Endothelial cell (in vitro differentiated cells): ENCODE measurements around the gene FARS2. TPM values are rescaled to one million over a fixed set of nuclear protein-coding genes. Genes with fewer than 3 reads are reported as not detected.

ENCODE experiments used
- DNase-seq: peaks from one replicate; pipeline ENCODE4 v3.0.0; 2021; ENCODE audit warnings: low spot score
- H3K27ac Mint-ChIP-seq: one replicate; pipeline ENCODE4 v1.8.0; 2021; ENCODE audit warnings: mixed read lengths, inconsistent platforms; ENCODE audit not compliant: unreplicated experiment
- H3K27me3 Mint-ChIP-seq: one replicate; pipeline ENCODE4 v1.8.0; 2021; ENCODE audit warnings: mild to moderate bottlenecking, moderate library complexity, mixed read lengths, inconsistent platforms; ENCODE audit not compliant: unreplicated experiment
- H3K36me3 Mint-ChIP-seq: one replicate; pipeline ENCODE4 v1.8.0; 2021; ENCODE audit warnings: mild to moderate bottlenecking, low read depth, mixed read lengths, inconsistent platforms; ENCODE audit not compliant: unreplicated experiment
- H3K4me1 Mint-ChIP-seq: one replicate; pipeline ENCODE4 v1.8.0; 2021; ENCODE audit warnings: mild to moderate bottlenecking, mixed read lengths, inconsistent platforms; ENCODE audit not compliant: unreplicated experiment
- H3K4me3 Mint-ChIP-seq: one replicate; pipeline ENCODE4 v1.8.0; 2021; ENCODE audit warnings: mild to moderate bottlenecking, mixed read lengths, inconsistent platforms; ENCODE audit not compliant: unreplicated experiment
- H3K9me3 Mint-ChIP-seq: one replicate; pipeline ENCODE4 v1.8.0; 2021; ENCODE audit warnings: mixed read lengths, inconsistent platforms; ENCODE audit not compliant: unreplicated experiment
- CTCF ChIP-seq: fragments of 200-600 bp; sonication (generic); IDR thresholded peaks from one replicate; pipeline ENCODE4 v1.5.0; 2021; ENCODE audit warnings: antibody characterized with exemption; ENCODE audit not compliant: unreplicated experiment
- total RNA-seq: library from RNA; stranded (reverse); fragmentation: NEBNext Ultra II Directional; extraction: Animal tissue kit (Norgen Biotek cat#: 25700); gene quantifications from one replicate; pipeline ENCODE4 v1.2.1, GENCODE V29; 2021; ENCODE audit not compliant: unreplicated experiment

Gene FARS2
- total RNA-seq, 1 donor from 2014 or later: 17.8 TPM

- DNase-seq: no peak
- H3K4me3 Mint-ChIP-seq: no peak overlapping the region
- H3K9me3 Mint-ChIP-seq: no peaks in the 10 kb centered on the region
- no peak overlapping the region for H3K27ac Mint-ChIP-seq
- peaks cover 5% of the 10 kb centered on the region for H3K27me3 Mint-ChIP-seq
- H3K4me1 Mint-ChIP-seq: peaks cover 2% of the 10 kb centered on the region
- TF ChIP-seq CTCF: no peak
- no peaks in the 10 kb centered on the region for H3K36me3 Mint-ChIP-seq
Observed at GRCh38 chr6:5705252-5705651, 443.9 kb downstream of the FARS2 start.

GRCh38 chr6:5706124-5707033 lies 445.1 kb downstream of the FARS2 start:
- H3K9me3 Mint-ChIP-seq: no peaks in the 10 kb centered on the region
- DNase-seq: no peak
- H3K36me3 Mint-ChIP-seq: no peaks in the 10 kb centered on the region
- TF ChIP-seq CTCF: no peak
- peaks cover 5% of the 10 kb centered on the region for H3K27me3 Mint-ChIP-seq
- H3K27ac Mint-ChIP-seq: no peak overlapping the region
- peaks cover 2% of the 10 kb centered on the region for H3K4me1 Mint-ChIP-seq
- H3K4me3 Mint-ChIP-seq: no peak overlapping the region

- Mint-ChIP-seq H3K27ac (no peak overlapping the region), H3K27me3 (peaks cover 5% of the 10 kb centered on the region), H3K36me3 (no peaks in the 10 kb centered on the region), H3K4me1 (peaks cover 2% of the 10 kb centered on the region), H3K9me3 (no peaks in the 10 kb centered on the region), H3K4me3 (no peak overlapping the region)
- DNase-seq: no peak
- no peak for TF ChIP-seq CTCF
Observed at GRCh38 chr6:5707281-5708045, 446.1 kb downstream of the FARS2 start.

- no peaks in the 10 kb centered on the region for H3K9me3 Mint-ChIP-seq
- H3K27ac Mint-ChIP-seq: no peak overlapping the region
- no peak for TF ChIP-seq CTCF
- H3K4me1 Mint-ChIP-seq: peaks cover 4% of the 10 kb centered on the region
- no peaks in the 10 kb centered on the region for H3K36me3 Mint-ChIP-seq
- no peak overlapping the region for H3K4me3 Mint-ChIP-seq
- H3K27me3 Mint-ChIP-seq: peaks cover 5% of the 10 kb centered on the region
- DNase-seq: no peak
Observed at GRCh38 chr6:5710516-5710915, 449.2 kb downstream of the FARS2 start.

- H3K36me3 Mint-ChIP-seq: no peaks in the 10 kb centered on the region
- no peak overlapping the region for H3K27ac Mint-ChIP-seq
- no peak for DNase-seq
- peaks cover 2% of the 10 kb centered on the region for H3K4me1 Mint-ChIP-seq
- H3K9me3 Mint-ChIP-seq: no peaks in the 10 kb centered on the region
- no peak for TF ChIP-seq CTCF
- H3K4me3 Mint-ChIP-seq: no peak overlapping the region
- peaks cover 5% of the 10 kb centered on the region for H3K27me3 Mint-ChIP-seq
Observed at GRCh38 chr6:5710936-5711335, 449.6 kb downstream of the FARS2 start.
